IMR-90 (cell line): ENCODE measurements around the gene ATM. TPM values are rescaled to one million over a fixed set of nuclear protein-coding genes. Genes with fewer than 3 reads are reported as not detected.

Experiments
- ATAC-seq: fragments of 200-7000 bp; cut with Tn5 transposase; 2 replicates; pipeline ENCODE4 v1.9.1; 2020; ENCODE audit warnings: low read depth, mild to moderate bottlenecking, moderate library complexity
- BruUV-seq: library from RNA; stranded (reverse); fragments of 400-500 nt; replicated peaks from 2 replicates; lab custom pipeline; 2021; lab: Mats Ljungman, UMichigan
- CTCF ChIA-PET: fragments of 300-600 bp; formaldehyde crosslinking; extraction: SDS; loops from one replicate; lab custom pipeline; 2021; ENCODE audit warnings: antibody characterized with exemption; lab: Yijun Ruan, JAX
- POLR2A ChIA-PET: fragments of 300-600 bp; sonication (Branson Sonifier 250); formaldehyde crosslinking; loops from one replicate; lab custom pipeline; 2022; ENCODE audit warnings: antibody characterized with exemption; ENCODE audit not compliant: unreplicated experiment; lab: Charles Lee
- DNase-seq: peaks from one replicate; pipeline ENCODE4 v3.0.0; 2013
- H2AFZ ChIP-seq: replicated peaks from 2 replicates; pipeline ENCODE3; 2013; ENCODE audit warnings: low read length, mild to moderate bottlenecking; ENCODE audit not compliant: poor library complexity
- H2AK5ac ChIP-seq: 2 replicates; pipeline ENCODE4 v1.6.1; 2013; ENCODE audit warnings: low read depth, low read length, inconsistent platforms
- H2AK9ac ChIP-seq: replicated peaks from 2 replicates; pipeline ENCODE3; 2013; ENCODE audit warnings: mild to moderate bottlenecking, low read depth, low read length, moderate library complexity; ENCODE audit not compliant: poor library complexity
- H2BK120ac ChIP-seq: 2 replicates; pipeline ENCODE4 v1.6.1; 2013; ENCODE audit warnings: low read depth, low read length, inconsistent platforms
- H2BK15ac ChIP-seq: 3 replicates; pipeline ENCODE4 v1.6.1; 2013; ENCODE audit warnings: low read depth, low read length, inconsistent platforms
- H2BK20ac ChIP-seq: 2 replicates; pipeline ENCODE4 v1.6.1; 2013; ENCODE audit warnings: low read depth, mild to moderate bottlenecking, inconsistent platforms, low read length, moderate library complexity
- H2BK5ac ChIP-seq: 2 replicates; pipeline ENCODE4 v1.6.1; 2013; ENCODE audit warnings: mild to moderate bottlenecking, low read depth, low read length, inconsistent platforms; ENCODE audit not compliant: poor library complexity, severe bottlenecking
- H3K14ac ChIP-seq: replicated peaks from 2 replicates; pipeline ENCODE4 v1.6.1; 2013; ENCODE audit warnings: low read depth, low read length, inconsistent platforms
- H3K18ac ChIP-seq: 2 replicates; pipeline ENCODE4 v1.6.1; 2013; ENCODE audit warnings: low read depth, low read length, control low read depth
- H3K23ac ChIP-seq: 2 replicates; pipeline ENCODE4 v1.6.1; 2013; ENCODE audit warnings: low read depth, low read length, inconsistent platforms
- H3K27ac ChIP-seq: 2 replicates; pipeline ENCODE4 v1.5.1; 2013; ENCODE audit warnings: mild to moderate bottlenecking, control low read depth, low read length; ENCODE audit not compliant: insufficient read depth
- H3K27me3 ChIP-seq: 2 replicates; pipeline ENCODE4 v1.6.1; 2013; ENCODE audit warnings: low read length; ENCODE audit not compliant: control insufficient read depth, insufficient read depth
- H3K36me3 ChIP-seq: 2 replicates; pipeline ENCODE4 v1.6.1; 2013; ENCODE audit warnings: low read length, mixed read lengths; ENCODE audit not compliant: control insufficient read depth, insufficient read depth
- H3K4ac ChIP-seq: 2 replicates; pipeline ENCODE4 v1.6.1; 2013; ENCODE audit warnings: low read depth, low read length, inconsistent platforms
- H3K4me1 ChIP-seq: 2 replicates; pipeline ENCODE4 v1.6.1; 2013; ENCODE audit warnings: low read length, mixed read lengths; ENCODE audit not compliant: control insufficient read depth, insufficient read depth
- H3K4me2 ChIP-seq: 2 replicates; pipeline ENCODE4 v1.6.1; 2013; ENCODE audit warnings: low read depth, mild to moderate bottlenecking, control low read depth, low read length, moderate library complexity
- H3K4me3 ChIP-seq: 2 replicates; pipeline ENCODE4 v1.5.1; 2013; ENCODE audit warnings: low read depth, mild to moderate bottlenecking, control low read depth, low read length, moderate library complexity; ENCODE audit not compliant: insufficient read depth
- H3K56ac ChIP-seq: 2 replicates; pipeline ENCODE4 v1.6.1; 2013; ENCODE audit warnings: low read length, inconsistent platforms; ENCODE audit not compliant: insufficient read depth; ENCODE audit errors: extremely low read depth
- H3K79me1 ChIP-seq, 2 experiments: 2 replicates each; pipeline ENCODE4 v1.6.1; 2013; ENCODE audit warnings: low read length in 2 of 2, inconsistent platforms in 1 of 2, low read depth in 1 of 2
- H3K9ac ChIP-seq: 2 replicates; pipeline ENCODE4 v1.6.1; 2013; ENCODE audit warnings: low read depth, low read length, control low read depth
- H3K9me1 ChIP-seq: 2 replicates; pipeline ENCODE4 v1.6.1; 2013; ENCODE audit warnings: low read length, inconsistent platforms; ENCODE audit not compliant: insufficient read depth
- H3K9me3 ChIP-seq: 2 replicates; pipeline ENCODE4 v1.6.1; 2013; ENCODE audit warnings: low read length; ENCODE audit not compliant: control insufficient read depth, insufficient read depth
- H4K20me1 ChIP-seq: 2 replicates; pipeline ENCODE4 v1.6.1; 2013; ENCODE audit warnings: low read length, inconsistent platforms; ENCODE audit not compliant: insufficient read depth
- H4K5ac ChIP-seq: 2 replicates; pipeline ENCODE4 v1.6.1; 2013; ENCODE audit warnings: mild to moderate bottlenecking, low read depth, low read length, control low read depth
- H4K8ac ChIP-seq, 2 experiments: 2 replicates each; pipeline ENCODE4 v1.6.1; 2013; ENCODE audit warnings: low read depth in 2 of 2, low read length in 2 of 2, control low read depth in 1 of 2, inconsistent platforms in 1 of 2
- H4K91ac ChIP-seq: 2 replicates; pipeline ENCODE4 v1.6.1; 2013; ENCODE audit warnings: low read depth, low read length, inconsistent platforms; ENCODE audit not compliant: insufficient read depth
- BHLHE40 ChIP-seq: fragments of 150-350 bp; IDR thresholded peaks from 2 replicates; pipeline ENCODE4 v1.6.1; 2016; ENCODE audit warnings: mild to moderate bottlenecking, low read depth, low read length
- CHD1 ChIP-seq: IDR thresholded peaks from 2 replicates; pipeline ENCODE4 v1.6.1; 2012; ENCODE audit warnings: low read depth, low read length, improper control_type of control experiment
- RCOR1 ChIP-seq: IDR thresholded peaks from 2 replicates; pipeline ENCODE4 v1.6.1; 2012; ENCODE audit warnings: mild to moderate bottlenecking, low read length, improper control_type of control experiment; ENCODE audit not compliant: insufficient replicate concordance
- WGBS, 2 experiments: methylation state at CpG; one replicate each; pipeline versions ENCODE4 v1.1.5 to v1.1.7; 2013; ENCODE audit warnings: missing lambda C conversion rate in 2 of 2; ENCODE audit not compliant: insufficient read length in 1 of 2; ENCODE audit errors: extremely low coverage in 2 of 2; 5-methylcytosine and 5-hydroxymethylcytosine counted together
- dilution Hi-C: fragments of 300-500 bp; cut with HindIII; formaldehyde crosslinking; loops from one replicate; pipeline ENCODE4 v1.14.3; 2018; ENCODE audit warnings: low sequenced_read_pairs; ENCODE audit not compliant: unreplicated experiment
- in situ Hi-C: fragments of 300-500 bp; cut with MboI; formaldehyde crosslinking; loops from 3 replicates; pipeline ENCODE4 v1.14.3; 2019; ENCODE audit warnings: low sequenced_read_pairs, inconsistent platforms, mixed read lengths
- intact Hi-C: fragments of 100-400 bp; cut with micrococcal nuclease; formaldehyde crosslinking; loops from 2 replicates; pipeline ENCODE4 v1.10.0; 2022
- polyA plus RNA-seq, 3 experiments: library from polyadenylated mRNA; depleted of rRNA; stranded (reverse); fragments of >200 nt; gene quantifications; 2 replicates each; pipeline ENCODE4 v1.2.3, GENCODE V29; 2012; ENCODE audit warnings: low replicate concordance in 1 of 3
- total RNA-seq: library from RNA; depleted of rRNA; stranded (reverse); fragments of >200 nt; gene quantifications from 2 replicates; pipeline ENCODE4 v1.2.3, GENCODE V29; 2012
- TF ChIP-seq, protein P1 (sequence below): fragments of 150-350 bp; IDR thresholded peaks from 2 replicates; pipeline ENCODE4 v1.6.1; 2016; ENCODE audit warnings: low read depth, mild to moderate bottlenecking, low read length, moderate library complexity, borderline replicate concordance

ATM gene
- total and polyA plus RNA-seq, 2 of the 4 experiments (the other 2 are of a cell fraction), result 18.1 to 30.6 TPM

DNA sequence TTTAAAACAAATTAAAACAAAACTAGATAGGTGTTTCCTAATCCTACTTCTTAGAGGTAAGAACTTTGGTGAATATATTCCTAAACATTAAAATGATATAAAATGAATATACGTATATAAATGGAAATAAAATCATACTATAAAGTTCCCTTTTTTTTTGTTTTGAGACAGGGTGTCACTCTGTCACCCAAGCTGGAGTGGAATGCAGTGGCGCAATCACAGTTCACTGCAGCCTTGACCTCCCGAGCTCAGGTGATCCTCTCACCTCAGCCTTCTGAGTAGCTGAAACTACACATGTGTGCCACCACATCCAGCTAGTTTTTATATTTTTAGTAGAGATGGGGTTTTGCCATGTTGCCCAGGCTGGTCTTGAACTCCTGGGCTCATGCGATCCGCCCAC, 45.3 kb upstream of the ATM start:
- POLR2A ChIA-PET, result no interaction called here

More for the DNA sequence above, 45.3 kb upstream of the ATM start:
- CTCF ChIA-PET, result interaction anchor here (0.6 kb wide), 1 partner anchor 246 kb away, joined by 7 read pairs; no protein-coding TSS in a partner anchor
- Histone ChIP-seq H2BK20ac (no peak overlapping the region), H3K4me3 (no peak overlapping the region), H4K20me1 (no peaks in the 10 kb centered on the region), H3K36me3 (peaks cover 16% of the 10 kb centered on the region), H3K4me1 (no peaks in the 10 kb centered on the region), H4K8ac (no peak overlapping the region), H3K79me1 (no peaks in the 10 kb centered on the region), H3K18ac (no peak overlapping the region), H4K91ac (no peak overlapping the region), H3K9ac (no peak overlapping the region), H4K5ac (no peak overlapping the region), H3K23ac (no peak overlapping the region), H3K4ac (no peak overlapping the region), H3K27me3 (no peaks in the 10 kb centered on the region), H3K9me1 (no peaks in the 10 kb centered on the region), H3K4me2 (no peak overlapping the region), H2AK9ac (no peak overlapping the region), H2AFZ (no peak overlapping the region), H3K27ac (no peak overlapping the region), H3K14ac (no peak overlapping the region), H2BK120ac (no peak overlapping the region), H2BK15ac (no peak overlapping the region), H3K9me3 (no peaks in the 10 kb centered on the region), H2AK5ac (no peak overlapping the region), H2BK5ac (no peak overlapping the region), H3K56ac (no peak overlapping the region)
- in situ Hi-C loops (no loop called here), dilution Hi-C loops (no loop called here), intact Hi-C loops (no loop called here)
- ATAC-seq (no peak), DNase-seq (no peak)
- BruUV-seq, result no TSS peak
- TF ChIP-seq RCOR1, result no peak
- TF ChIP-seq, protein P1, sequence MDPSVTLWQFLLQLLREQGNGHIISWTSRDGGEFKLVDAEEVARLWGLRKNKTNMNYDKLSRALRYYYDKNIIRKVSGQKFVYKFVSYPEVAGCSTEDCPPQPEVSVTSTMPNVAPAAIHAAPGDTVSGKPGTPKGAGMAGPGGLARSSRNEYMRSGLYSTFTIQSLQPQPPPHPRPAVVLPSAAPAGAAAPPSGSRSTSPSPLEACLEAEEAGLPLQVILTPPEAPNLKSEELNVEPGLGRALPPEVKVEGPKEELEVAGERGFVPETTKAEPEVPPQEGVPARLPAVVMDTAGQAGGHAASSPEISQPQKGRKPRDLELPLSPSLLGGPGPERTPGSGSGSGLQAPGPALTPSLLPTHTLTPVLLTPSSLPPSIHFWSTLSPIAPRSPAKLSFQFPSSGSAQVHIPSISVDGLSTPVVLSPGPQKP, result no peak
- no peak for TF ChIP-seq CHD1
- no peak for TF ChIP-seq BHLHE40
- no CpG with 5 or more reads among the region's 5 CpGs for WGBS, 2 experiments
